Astrocyte of the hippocampus (primary cell): Measurements from ENCODE around the gene C17orf58.
"Not testable (repeated sequence)": the region's sequence is repeated elsewhere in the genome, so short reads cannot be mapped to it uniquely, and the experiment has no call there.

Experiments used
- DNase-seq: peaks from one replicate; pipeline ENCODE4 v3.0.0; 2011; ENCODE audit warnings: low read depth, low spot score

C17orf58 gene

DNA sequence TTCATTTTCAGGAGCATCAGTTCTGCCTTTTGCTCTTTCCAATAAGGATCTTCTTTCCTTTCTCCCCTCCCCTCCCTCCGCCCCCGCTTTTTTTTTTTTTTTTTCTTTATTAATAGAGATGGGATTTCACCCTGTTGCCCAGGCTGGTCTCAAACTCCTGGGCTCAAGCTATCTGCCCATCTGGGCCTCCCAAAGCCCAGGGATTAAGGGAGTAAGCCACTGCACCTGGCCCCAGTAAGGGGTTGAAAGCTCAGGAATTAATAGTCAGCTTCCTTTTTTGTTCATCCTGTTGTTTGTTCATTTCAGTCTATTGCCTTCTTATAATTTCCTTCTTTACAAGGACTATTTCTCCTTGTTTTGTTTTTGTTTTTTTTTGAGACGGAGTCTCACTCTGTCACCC lies 7.9 kb upstream of the C17orf58 start:
- DNase-seq = no peak

DNA sequence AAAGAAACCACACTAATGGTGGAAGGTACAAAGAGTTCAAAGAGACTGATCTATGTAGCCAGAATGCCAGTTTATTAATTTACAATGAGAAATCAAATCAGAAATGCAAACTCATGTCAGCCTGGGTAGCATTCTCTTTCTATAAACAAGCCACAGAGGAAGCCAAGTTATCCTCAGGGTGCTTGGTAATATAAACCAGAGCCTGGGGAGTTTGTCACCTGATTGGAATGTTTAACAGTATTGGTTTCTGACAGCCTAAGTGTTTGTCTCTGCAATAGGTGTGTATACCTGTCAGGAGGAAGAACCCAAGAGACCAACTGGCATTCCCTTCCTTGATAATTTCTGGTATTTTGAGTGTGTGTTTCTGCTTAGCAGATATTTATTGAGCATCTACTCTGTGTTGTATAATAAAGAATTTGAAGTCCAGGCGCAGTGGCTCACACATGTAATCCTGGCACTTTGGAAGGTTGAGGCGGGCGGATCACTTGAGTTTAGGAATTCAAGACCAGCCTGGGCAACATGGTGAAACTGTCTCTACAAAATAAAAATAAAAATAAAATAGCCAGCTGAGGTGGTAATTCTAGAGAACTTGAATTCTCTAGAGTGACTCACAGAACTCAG lies 3.1 kb upstream of the C17orf58 start:
- DNase-seq = peak; percentile 17

- no peak for DNase-seq
Measured at GRCh38 chr17:67998466-67998865, 2.2 kb upstream of the C17orf58 start.

DNA sequence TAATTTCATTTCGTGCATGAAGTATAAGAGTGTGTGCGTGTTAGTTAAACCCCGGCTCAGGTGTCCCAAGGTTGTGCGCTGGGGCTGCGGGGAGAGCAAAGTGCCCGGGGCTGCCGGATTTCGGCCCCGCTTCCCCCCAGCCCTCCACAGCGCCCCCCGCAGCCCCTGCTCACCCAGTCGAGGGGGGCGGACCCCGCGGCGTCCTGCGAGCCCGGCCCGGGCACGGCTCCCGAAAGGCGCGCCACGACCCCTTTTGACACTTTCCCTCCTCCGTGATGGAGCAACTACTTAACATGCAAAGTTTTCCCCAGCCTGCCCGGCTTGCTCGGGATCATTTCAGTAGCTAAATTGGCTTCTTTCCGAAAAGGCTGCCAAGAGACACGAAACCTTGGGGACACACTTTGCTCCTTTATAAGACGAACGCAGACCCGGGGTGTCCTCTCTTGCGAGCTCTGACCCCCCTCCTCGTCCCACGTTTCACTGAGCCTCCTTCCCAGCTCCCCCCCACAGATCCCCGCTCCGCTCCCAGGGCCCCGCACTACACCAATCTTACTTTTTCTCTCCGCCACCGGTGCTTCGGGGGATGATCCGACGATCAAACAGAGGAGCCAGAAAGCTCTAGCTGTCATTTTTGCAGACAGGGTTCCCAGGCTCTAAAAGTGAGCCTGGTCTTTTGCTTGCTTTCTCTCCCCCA lies 552 bp downstream of the C17orf58 start:
- peak; percentile 37 for DNase-seq

DNA sequence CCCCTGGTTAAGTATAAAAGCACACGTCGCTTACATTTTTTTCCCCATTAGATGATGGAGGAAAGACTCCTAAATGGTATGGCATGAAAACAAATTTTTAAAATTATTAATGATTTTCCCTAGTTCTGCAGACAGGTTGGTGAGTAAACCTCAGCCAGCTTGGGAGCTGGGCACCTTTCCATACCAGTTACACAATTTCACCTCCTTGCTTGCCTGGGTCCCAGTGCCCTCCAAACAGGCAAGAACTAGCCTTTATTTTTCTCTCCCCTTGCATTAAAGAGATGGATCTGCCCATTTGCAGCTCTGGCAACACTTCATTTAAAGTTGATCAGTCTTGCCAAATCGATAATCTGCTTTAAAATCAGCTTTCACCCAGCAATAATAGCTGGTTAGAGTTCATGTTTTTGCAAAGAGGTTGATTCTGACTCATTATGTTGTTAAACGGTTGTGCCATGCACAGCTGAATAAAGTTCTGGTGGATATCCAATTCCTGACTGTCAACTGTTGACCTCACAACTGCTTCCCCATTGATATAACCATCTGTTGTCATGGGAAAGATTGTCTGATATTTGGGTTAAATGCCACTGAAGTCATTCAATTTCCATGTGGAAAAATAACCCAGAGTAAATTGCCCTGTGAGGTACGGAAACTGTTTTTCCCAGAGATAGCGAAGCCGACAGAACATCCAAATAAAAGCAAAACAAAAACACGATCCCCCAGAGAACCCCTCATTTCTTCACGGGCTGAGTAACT lies 1.3 kb downstream of the C17orf58 start:
- peak; percentile 69 for DNase-seq

GRCh38 chr17:67993998-67994361 lies 2.3 kb downstream of the C17orf58 start:
- DNase-seq = no peak

- DNase-seq = peak; percentile 97
Measured at GRCh38 chr17:67993153-67993997, 2.9 kb downstream of the C17orf58 start.

GRCh38 chr17:67992548-67993152 lies 3.6 kb downstream of the C17orf58 start:
- DNase-seq = peak; percentile 14

DNA sequence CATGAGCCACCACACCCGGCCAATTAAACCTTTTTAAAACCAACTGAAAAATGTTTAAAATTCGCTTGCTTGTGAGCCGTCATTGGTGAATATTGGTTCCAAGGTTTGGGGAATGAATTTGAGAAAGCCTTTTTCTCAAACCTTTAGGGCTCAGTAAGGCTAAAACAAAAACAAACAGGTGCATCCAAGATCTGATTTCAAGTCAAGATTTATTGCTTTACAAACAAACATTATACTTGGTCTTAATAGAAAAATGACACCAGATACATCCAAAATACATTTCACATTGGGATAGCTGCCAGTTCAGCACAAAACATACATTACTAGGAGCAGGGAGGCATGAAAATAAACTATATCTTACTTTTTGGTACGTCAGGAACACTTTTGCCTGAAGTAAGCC lies 5.4 kb downstream of the C17orf58 start:
- no peak for DNase-seq

DNA sequence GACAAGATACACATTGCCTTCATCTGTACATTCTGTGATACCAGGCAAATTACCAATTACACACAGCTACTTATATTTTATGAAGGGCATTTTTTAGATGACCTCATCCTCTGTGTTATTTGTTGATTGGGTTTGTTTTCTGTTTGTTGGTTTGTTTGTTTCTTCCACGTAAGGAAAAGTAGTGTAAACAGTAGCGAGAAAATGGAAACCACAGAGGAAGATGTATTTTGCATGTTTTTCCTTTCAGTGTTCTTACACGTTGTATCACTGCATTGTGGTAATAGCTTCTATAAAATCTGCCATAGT lies 12.9 kb downstream of the C17orf58 start:
- DNase-seq = no peak

DNA sequence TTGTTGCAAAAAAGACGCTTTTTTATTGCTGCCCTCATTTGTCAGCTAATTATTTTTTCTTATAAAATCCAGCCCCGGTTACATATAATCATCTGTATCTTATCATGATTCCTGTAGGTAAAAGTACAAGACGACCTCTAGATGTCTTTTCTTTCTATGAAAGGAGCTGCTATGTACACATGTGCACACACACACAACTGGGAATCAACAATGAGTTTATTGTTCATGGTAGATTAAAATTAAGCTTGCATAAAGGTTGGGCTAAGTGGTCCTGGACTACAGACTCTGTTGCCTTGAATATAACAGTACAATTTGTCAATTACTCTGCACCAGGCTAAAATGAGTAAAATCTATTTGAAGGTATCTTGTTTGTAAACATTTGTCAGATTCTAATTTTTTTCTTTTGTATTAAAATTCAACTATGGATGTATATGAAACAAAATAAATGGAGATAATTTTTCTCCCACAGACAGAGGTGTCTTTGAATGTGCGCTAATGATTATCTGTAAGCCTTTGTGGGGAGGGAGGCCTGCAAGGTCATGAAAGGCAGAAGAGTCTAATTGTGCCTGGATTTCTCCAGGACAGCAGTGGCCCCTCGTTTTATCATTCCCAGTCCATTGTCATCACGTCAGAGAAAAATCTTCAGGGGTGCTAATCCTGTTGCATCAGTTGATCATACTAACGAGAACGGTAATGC lies 13.4 kb downstream of the C17orf58 start:
- no peak for DNase-seq

GRCh38 chr17:67982034-67982640 lies 14.1 kb downstream of the C17orf58 start:
- no peak for DNase-seq

DNA sequence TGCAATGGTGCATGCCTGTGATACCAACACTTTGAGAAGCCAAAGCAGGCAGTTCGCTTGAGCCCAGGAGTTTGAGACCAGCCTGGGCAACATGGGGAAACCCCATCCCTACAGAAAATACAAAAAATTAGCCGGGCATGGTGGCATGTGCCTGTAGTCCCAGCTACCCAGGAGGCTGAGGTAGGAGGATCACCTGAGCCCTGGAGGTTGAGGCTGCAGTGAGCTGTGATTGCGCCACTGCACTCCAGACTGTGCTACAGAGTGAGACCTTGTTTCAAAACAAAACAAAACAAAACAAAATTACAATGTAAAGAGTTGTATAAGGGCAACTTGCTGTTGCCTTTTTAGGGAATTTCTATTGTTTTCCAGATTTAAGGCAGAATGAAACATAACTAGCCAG lies 15.4 kb downstream of the C17orf58 start:
- not testable (repeated sequence) for DNase-seq

- no peak for DNase-seq
Measured at GRCh38 chr17:67980456-67980855, 15.8 kb downstream of the C17orf58 start.

DNA sequence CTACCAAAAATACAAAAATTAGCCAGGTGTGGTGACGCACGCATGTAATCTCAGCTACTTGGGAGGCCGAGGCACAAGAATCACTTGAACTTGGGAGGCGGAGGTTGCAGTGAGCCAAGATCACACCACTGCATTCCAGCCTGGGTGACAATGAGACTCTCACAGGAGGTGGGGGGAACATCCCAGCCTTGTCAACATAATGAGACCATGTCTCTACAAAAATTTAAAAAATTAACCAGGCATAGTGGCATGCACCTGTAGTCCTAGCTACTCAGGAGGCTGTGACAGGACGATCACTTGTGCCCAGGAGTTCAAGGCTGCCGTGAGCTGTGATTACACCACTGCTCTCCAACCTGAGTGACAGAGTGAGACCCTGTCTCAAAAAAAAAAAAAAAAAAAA lies 20.0 kb downstream of the C17orf58 start:
- not testable (repeated sequence) for DNase-seq

- DNase-seq = peak; percentile 21
Measured at GRCh38 chr17:67974598-67975066, 21.6 kb downstream of the C17orf58 start.

GRCh38 chr17:67974185-67974584 lies 22.1 kb downstream of the C17orf58 start:
- no peak for DNase-seq

DNA sequence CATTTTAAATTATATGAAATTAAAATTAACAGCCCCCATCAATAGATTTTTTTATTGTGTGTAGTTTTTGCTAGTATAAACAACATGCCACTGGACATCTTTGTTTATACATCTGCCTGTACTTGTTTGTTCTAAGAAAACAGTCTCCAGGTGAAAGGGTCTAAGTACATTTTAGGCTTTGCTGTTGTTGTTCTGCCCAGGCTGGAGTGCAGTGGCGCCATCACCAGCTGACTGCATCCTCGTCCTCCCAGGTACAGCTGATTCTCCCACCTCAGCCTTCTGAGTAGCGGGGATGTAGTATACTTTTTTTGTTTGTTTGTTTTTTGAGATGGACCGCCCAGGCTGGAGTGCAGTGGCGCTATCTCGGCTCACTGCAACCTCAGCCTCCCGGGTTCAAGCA lies 25.5 kb downstream of the C17orf58 start:
- DNase-seq = no peak

GRCh38 chr17:67963145-67963572 lies 33.1 kb downstream of the C17orf58 start:
- peak; percentile 75 for DNase-seq

- DNase-seq = not testable (repeated sequence)
Measured at GRCh38 chr17:67962156-67962555, 34.1 kb downstream of the C17orf58 start.
